ENCODE measurements around the gene POLD4.

DNA sequence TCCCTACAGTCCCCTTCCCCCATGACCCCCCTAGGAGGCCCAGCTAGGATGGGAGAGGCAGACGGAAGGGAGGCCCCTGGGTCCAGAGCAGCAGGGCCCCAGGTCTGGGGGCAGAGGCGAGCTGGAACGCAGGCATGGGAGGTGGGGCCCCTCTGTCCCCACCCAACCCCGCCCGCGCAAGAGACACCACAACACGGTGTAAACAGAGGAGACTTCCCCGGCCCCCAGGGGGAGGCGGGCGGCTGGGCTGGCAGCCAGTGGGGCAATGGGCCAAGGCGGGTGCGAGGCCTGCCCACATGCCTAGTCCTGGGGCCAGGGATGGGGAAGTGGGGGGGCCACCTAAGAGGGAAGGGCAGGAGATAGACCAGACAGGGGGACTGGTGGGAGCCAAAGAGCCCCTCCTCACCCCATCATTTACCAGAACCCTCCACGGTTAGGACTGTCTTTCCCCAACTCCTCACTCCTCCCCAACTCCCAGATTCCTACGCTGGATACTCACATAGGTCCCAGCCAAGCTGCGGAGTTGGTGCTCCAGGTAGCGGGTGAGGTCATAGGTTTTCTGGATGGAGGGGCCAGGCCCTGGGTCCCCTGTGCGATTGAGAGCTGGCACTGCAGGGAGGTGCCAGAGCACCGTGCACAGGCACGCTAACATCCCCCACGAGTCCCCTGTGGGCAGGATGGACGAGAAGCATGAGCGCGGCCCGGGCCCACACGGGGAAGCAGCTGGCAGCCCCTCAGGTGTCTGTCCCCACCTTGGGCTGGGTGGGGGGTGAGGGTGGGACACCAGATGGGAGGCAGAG is 13.8 kb upstream of the POLD4 start:
- TF ChIP-seq EZH2 (IDR thresholded peaks at IDR 0.05; ENCODE audit: insufficient read depth, poor library complexity, severe bottlenecking) (no peak), EZH2phosphoT487 (IDR thresholded peaks at IDR 0.05; ENCODE audit: insufficient read depth, low read depth) (no peak)

Data from GM23248 (cell line).